Neuron (in vitro differentiated cells): Measurements from ENCODE around the gene REPIN1.

ENCODE experiments used
- H2AFZ ChIP-seq: one replicate; pipeline ENCODE4 v1.6.1; 2013; ENCODE audit warnings: low read depth, mild to moderate bottlenecking, inconsistent platforms, low read length, moderate library complexity
- H3K27me3 ChIP-seq: one replicate; pipeline ENCODE4 v1.6.1; 2013; ENCODE audit warnings: low read length; ENCODE audit not compliant: insufficient read depth
- H3K36me3 ChIP-seq: one replicate; pipeline ENCODE4 v1.6.1; 2013; ENCODE audit warnings: low read length; ENCODE audit not compliant: insufficient read depth
- H3K4me1 ChIP-seq: one replicate; pipeline ENCODE4 v1.6.1; 2013; ENCODE audit warnings: low read length; ENCODE audit not compliant: insufficient read depth
- H3K4me3 ChIP-seq: 2 replicates; pipeline ENCODE4 v1.5.1; 2013; ENCODE audit warnings: mild to moderate bottlenecking, low read length, moderate library complexity
- H3K9me3 ChIP-seq: one replicate; pipeline ENCODE4 v1.6.1; 2013; ENCODE audit warnings: low read length

The REPIN1 gene

DNA sequence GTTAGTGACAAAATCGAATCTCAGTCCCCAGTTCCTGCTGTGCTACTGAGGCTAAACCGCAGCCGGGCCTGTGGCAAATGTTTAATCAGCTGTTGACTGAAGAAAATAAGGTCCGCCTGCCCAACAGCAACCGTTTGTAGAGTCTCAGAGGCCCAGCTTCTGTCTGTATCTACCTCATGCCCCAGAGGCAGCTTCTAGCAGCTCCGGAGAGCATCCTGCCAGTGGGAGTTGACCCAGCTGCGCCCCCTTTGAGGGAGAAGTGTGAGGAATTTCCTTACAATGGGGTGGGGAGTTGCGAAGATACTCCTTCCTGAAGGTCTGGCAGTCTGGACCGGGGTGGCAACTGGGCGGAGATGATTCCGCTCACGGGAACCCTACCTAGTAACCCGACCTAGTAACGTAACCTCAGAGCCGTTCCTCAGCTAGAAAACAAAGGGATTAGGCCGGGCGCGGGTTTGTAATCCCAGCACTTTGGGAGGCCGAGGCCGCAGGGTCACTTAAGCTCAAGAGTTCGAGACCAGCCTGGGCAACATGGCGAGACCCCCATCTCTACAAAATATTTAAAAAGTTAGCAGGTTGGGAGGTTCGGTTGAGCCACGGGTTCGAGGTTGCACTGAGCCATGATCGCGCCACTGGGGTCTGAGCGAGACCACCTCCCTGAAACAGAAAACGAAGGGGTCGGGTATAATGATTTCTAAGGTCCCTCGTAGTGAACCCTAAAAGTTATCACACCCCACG lies 9.7 kb downstream of the REPIN1 start:
- peak overlapping the region; percentile 88 for H3K4me3 ChIP-seq
- no peaks in the 10 kb centered on the region for H3K27me3 ChIP-seq
- H3K4me1 ChIP-seq = peaks cover 50% of the 10 kb centered on the region
- H3K36me3 ChIP-seq = peaks cover 17% of the 10 kb centered on the region
- H3K9me3 ChIP-seq = no peaks in the 10 kb centered on the region
- H2AFZ ChIP-seq = no peak overlapping the region

DNA sequence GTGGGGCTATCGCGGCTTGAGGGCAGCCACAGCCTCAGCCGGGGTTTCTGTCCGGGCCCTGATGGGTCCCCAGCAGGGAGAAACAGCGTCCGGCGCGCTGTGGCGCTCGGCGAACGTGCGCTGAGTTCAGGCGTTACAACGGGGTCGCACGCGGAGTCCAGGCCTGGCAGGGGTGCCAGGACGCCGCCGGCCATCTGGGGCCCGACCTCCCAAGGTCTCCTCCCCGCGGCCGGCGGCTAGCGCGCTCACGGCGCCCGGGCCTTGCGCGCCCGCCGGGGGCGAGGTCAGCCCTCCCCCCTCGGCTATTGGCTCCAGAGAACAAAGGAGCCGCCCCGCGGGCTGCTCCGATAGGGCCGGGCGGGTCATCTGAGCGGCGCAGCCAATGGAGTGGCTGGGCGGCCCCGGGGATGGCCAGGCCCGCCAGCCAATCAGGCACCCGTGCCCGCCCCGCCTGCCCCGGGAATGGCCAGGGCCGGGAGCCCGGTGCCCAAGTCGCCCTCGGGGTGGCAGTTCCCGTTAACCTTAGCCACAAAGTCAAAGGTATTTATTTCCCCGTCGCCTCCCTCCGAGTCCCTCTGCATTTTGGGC lies 10.3 kb downstream of the REPIN1 start, which contains the start of gene ZNF775:
TSS of gene ZNF775 (plus strand) at position 478 of the 588 bp plus-strand sequence. CDS start 9,141 bp downstream, outside the sequence.
- Histone ChIP-seq H3K4me3 (peak within 1 kb of the TSS; percentile 88), H3K36me3 (peaks cover 11% of the 10 kb centered on the region), H3K4me1 (peaks cover 54% of the 10 kb centered on the region)

DNA sequence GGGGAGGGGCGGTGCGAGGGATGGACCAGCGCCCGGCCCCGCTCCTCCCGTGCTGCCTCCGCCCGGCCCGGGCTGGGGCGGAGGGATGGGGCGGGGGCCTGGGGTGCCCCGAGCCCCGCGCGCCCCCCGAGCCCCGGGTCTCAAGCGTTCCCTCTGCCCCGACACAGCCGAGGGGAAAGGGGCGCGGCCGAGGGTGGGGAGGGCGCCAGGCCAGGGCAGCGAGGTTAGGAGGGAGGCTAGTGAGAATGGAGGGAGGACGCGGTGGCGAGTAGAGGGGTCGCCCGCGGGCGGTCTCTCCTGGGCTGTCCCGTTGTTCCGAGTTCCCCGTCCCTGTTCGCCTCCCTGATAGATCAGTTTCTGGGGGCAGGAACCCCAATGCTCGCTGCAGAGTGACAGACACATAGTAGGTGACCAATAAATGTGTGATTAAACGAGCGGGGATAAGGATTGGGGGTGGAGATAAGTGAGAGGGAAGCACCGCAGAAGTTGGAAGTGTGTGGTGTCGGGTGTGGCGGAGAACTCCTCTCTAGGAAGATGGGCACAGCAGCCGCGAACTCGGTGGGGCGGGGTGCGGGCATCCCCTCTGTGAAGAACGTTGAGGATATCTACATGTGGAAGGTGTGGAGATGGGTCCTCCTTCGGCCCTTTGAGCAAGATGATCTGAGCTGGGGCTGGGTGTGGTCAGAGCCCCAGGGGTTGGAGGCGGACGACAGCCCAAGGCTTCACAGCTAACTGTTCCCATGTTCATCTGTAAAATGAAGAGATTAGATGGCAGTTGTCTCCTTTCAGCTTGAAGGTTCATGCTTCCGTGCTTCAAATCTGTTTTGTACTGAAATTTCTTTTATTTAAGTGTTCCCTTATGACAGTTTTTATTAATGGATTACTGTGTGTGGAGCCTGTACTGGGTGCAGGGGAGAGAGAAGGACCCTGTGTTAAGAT lies 11.1 kb downstream of the REPIN1 start:
- H3K9me3 ChIP-seq = no peaks in the 10 kb centered on the region
- peak overlapping the region; percentile 88 for H3K4me3 ChIP-seq
- peaks cover 62% of the 10 kb centered on the region for H3K4me1 ChIP-seq
- no peaks in the 10 kb centered on the region for H3K27me3 ChIP-seq
- peaks cover 3% of the 10 kb centered on the region for H3K36me3 ChIP-seq
- no peak overlapping the region for H2AFZ ChIP-seq

More for the DNA sequence above, 10.3 kb downstream of the REPIN1 start, which contains the start of gene ZNF775:
- no peaks in the 10 kb centered on the region for H3K27me3 ChIP-seq
- no peak within 1 kb of the TSS for H2AFZ ChIP-seq
- H3K9me3 ChIP-seq = no peaks in the 10 kb centered on the region

DNA sequence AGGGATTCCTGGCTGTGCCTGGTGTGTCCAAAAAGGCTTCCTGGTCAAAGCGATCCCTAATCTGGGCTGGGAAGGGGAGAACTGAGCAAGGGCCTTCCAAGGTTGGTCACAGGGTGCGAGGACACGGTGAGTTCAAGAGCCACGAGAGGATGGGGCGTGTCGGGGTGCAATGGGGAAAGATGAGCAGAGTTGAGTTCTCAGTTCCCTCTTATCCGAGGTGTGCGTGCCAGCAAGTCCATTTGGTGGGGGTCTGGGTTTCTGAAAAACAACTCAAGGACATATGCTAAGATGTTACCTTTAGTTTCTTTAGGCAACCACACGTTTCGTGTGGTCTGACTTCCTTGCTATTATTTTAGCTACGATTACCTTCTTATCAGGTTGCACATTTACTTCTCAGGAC lies 11.8 kb downstream of the REPIN1 start:
- Histone ChIP-seq H3K9me3 (no peaks in the 10 kb centered on the region), H3K4me3 (peak overlapping the region; percentile 88), H3K27me3 (no peaks in the 10 kb centered on the region), H2AFZ (no peak overlapping the region), H3K36me3 (no peaks in the 10 kb centered on the region), H3K4me1 (peaks cover 70% of the 10 kb centered on the region)

DNA sequence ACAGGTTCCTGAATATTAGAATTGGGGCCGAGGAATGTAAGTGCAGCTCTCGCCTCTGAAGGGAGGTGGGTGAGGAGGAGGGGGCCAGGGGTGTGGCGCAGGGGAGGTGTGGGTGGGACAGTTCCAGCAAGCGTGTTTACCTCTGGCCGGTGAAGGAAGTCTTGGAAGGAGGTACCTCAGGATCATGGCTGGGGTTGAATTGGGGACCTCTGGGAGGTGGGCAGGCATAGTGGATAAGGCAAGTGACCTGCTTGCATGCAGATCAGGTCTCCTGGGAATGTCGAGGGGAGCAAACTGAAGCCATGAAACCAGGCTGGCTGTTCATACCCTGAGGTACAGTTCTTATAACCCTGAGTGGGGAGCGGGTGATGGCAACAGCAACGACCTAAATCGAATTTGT lies 12.5 kb downstream of the REPIN1 start:
- Histone ChIP-seq H3K36me3 (no peaks in the 10 kb centered on the region), H3K9me3 (no peaks in the 10 kb centered on the region), H3K4me3 (no peak overlapping the region), H2AFZ (no peak overlapping the region), H3K4me1 (peaks cover 76% of the 10 kb centered on the region), H3K27me3 (no peaks in the 10 kb centered on the region)

DNA sequence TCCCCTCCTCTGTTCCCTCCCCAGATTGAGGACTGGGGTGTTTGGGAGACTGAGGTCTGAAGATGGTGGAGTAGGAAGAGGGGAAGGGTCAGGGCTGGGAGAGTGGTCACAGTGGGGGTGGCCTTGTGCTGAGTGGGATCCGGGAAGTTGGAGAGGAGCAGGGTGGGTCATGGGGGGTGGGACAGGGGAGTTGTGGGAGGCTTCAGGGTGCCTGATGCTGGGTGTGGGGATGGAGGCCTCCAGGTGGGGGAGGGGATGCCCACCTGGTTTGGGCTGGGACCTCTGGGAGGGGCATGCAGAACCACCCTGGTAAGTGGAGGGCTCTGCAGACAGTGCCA lies 13.1 kb downstream of the REPIN1 start:
- H3K4me3 ChIP-seq = no peak overlapping the region
- no peak overlapping the region for H2AFZ ChIP-seq
- peaks cover 82% of the 10 kb centered on the region for H3K4me1 ChIP-seq
- peaks cover 2% of the 10 kb centered on the region for H3K36me3 ChIP-seq
- H3K9me3 ChIP-seq = no peaks in the 10 kb centered on the region
- no peaks in the 10 kb centered on the region for H3K27me3 ChIP-seq

DNA sequence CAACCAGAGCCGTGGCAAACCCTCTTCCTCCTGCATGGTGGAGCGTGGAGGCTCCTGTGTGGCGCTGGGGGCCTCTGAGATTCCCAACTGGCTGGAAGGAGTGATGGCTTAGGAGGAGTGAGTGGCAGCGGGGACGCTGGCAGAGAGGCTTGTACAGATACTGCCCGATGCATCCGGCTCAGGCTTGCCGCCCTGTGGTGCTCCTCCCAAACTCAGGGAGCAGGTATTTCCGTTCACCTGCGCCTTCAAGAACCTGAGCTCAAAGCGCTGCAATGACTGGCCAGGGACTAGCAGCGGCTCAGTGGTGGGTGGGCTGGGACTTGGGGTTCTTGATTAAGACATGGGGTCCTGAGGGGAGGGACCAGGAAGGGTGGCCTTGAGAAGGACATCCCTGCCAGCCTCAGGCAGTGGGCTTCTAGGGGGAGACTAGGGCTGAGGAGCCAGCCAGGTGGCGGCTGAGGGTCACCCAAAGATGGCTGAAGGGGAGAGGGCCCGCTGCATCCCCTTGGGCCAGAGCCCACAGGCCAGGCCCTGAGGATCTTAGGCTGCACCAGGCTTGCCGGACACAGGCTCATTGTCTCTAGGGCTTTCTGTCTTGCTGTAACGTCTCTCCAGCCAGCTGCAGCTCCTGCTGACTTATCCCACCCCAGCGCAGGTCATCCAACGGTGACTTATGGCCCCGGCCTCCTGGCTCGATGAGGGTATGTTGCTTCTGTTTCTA lies 13.7 kb downstream of the REPIN1 start:
- peaks cover 2% of the 10 kb centered on the region for H3K36me3 ChIP-seq
- H3K27me3 ChIP-seq = no peaks in the 10 kb centered on the region
- no peak overlapping the region for H2AFZ ChIP-seq
- no peak overlapping the region for H3K4me3 ChIP-seq
- peaks cover 82% of the 10 kb centered on the region for H3K4me1 ChIP-seq
- no peaks in the 10 kb centered on the region for H3K9me3 ChIP-seq

DNA sequence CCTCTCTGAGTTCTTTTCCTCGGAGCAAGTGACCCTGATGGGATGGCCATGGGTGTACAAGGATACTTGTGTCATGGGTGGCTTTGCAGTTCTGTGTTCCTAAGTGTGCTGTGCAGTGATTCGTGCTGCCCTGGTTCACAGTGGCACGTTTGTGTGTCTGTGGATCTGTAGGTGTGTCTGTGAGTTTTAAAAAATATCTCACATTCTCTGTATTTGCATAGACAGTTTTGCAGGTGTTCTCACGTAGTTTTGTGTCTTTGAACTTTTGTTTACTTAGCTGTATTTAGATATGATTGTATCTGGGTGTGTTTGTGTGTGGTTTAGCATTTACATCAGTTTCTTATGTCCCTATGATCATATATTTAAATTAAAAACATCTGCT lies 14.2 kb downstream of the REPIN1 start:
- H3K4me3 ChIP-seq = no peak overlapping the region
- no peaks in the 10 kb centered on the region for H3K9me3 ChIP-seq
- peaks cover 78% of the 10 kb centered on the region for H3K4me1 ChIP-seq
- no peak overlapping the region for H2AFZ ChIP-seq
- H3K36me3 ChIP-seq = peaks cover 3% of the 10 kb centered on the region
- no peaks in the 10 kb centered on the region for H3K27me3 ChIP-seq

DNA sequence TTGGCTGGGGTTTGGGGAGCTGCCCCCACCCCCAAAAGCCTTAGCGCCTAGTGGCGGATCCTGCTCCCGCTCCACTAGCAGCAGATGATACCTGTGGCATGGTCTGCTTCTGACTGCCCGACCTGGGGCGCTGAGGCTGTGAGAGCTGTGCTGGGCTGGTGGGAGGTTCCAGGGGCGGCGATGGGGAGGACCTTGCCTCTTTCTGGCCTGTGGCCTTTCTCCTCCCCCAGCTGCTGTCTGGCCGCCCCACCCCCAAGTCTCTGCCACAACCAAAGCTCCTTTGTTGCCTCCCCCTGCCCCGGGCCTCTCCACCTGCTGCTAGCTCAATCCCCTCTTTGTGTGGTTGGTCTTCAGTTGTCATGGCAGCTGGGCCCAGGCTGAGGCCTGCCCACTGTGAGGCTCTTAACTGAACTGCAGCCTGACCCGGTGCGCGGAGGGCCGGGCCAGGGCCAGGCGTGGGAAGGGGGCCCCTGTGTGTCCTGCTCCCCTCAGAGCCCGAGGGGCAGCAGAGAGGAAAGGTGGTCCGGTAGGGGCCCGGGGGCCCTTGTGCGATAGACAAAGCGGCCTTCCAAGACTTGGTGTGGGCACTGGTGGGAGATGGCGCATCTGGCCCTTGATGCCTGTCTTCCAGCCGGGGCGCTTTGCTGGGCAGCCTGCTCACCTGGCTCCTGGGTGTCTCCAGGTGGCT lies 15.2 kb downstream of the REPIN1 start:
- H3K9me3 ChIP-seq = no peaks in the 10 kb centered on the region
- H3K36me3 ChIP-seq = peaks cover 9% of the 10 kb centered on the region
- H3K4me3 ChIP-seq = peak overlapping the region; percentile 5
- peaks cover 68% of the 10 kb centered on the region for H3K4me1 ChIP-seq
- H2AFZ ChIP-seq = no peak overlapping the region
- H3K27me3 ChIP-seq = no peaks in the 10 kb centered on the region

DNA sequence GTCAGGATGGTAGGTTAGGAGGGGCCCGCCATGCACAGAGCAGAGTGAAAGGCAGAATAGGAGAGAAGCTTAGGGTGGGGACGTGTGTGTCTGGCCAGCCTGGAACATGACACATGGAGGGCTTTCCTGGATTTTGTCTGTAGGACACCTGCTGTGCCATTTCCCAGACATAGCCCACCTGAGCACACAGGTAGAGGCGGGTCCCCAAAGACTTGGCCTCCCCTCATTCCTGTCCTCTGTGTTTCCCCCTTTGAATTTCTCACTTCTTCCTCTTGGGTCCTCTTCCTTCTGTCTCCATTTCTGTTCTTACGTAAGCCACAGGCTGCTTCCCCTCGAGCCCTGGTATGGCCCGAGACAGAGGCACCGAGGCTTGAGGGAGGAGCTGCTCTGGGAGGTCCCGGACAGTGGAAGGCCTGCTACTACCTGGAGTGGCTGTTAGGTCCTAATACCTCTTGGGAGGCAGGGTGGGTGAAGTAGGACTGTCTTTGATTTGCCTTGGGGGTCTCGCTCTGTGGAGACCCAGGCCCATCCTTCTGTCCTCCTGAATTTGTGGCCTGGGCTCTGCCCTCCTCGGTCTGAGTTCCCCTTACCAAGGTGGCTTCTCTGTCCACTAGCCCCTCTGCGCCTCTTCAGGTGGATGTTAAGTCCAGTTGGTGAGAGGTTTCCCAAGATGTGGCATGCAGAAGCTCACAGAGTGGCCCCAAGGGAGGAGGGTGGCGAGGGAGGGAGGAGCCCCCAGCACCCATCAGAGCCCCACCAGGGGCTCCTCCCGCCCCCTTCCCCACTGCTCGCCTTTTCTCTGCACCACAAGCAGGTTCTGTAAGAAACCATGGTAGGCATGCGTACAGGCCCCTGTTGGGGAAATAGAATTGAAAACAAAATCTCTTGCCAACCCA lies 16.0 kb downstream of the REPIN1 start:
- Histone ChIP-seq H3K9me3 (no peaks in the 10 kb centered on the region), H3K27me3 (no peaks in the 10 kb centered on the region), H3K4me3 (no peak overlapping the region), H2AFZ (no peak overlapping the region), H3K36me3 (peaks cover 14% of the 10 kb centered on the region), H3K4me1 (peaks cover 68% of the 10 kb centered on the region)

DNA sequence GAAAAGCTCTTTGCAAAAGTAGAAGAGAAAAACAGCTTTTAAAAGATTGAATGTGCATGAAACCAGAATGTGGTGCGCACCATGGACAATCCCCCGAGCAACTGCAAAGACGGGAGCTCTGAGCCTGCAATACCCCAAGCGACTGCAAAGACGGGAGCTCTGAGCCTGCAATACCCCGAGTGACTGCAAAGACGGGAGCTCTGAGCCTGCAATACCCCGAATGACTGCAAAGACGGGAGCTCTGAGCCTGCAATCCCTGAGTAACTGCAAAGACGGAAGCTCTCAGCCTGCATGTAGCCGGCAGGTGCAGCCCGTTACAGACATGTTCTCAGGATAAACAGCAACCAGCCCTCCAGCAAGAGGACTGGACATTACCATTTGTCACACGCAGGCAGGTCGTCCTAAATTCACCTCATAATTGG lies 16.7 kb downstream of the REPIN1 start:
- Histone ChIP-seq H3K27me3 (no peaks in the 10 kb centered on the region), H3K4me3 (no peak overlapping the region), H2AFZ (no peak overlapping the region), H3K4me1 (peaks cover 61% of the 10 kb centered on the region), H3K9me3 (peaks cover 2% of the 10 kb centered on the region), H3K36me3 (peaks cover 20% of the 10 kb centered on the region)
